SU-DHL-6 (cell line): Measurements from ENCODE around the gene LYPD6.

Source experiments
- H2AFZ ChIP-seq: fragments of 200-600 bp; sonication (generic); 2 replicates; pipeline ENCODE4 v1.6.1; 2014; ENCODE audit warnings: low read depth, mild to moderate bottlenecking, moderate library complexity, mixed read lengths, antibody characterized with exemption, low read length; ENCODE audit not compliant: severe bottlenecking
- H3F3A ChIP-seq: fragments of 200-600 bp; shearing (Covaris generic); 2 replicates; pipeline ENCODE4 v1.6.0; 2016; ENCODE audit warnings: antibody characterized with exemption, mild to moderate bottlenecking; ENCODE audit not compliant: insufficient read depth
- H3K27ac ChIP-seq: fragments of 200-600 bp; sonication (generic); 2 replicates; pipeline ENCODE4 v1.5.1; 2016; ENCODE audit warnings: low read depth, mild to moderate bottlenecking, low read length, moderate library complexity, mixed read lengths
- H3K27me3 ChIP-seq: fragments of 200-600 bp; sonication (generic), shearing (Covaris generic); 2 replicates; pipeline ENCODE4 v1.6.0; 2014; ENCODE audit warnings: mild to moderate bottlenecking, low read length
- H3K36me3 ChIP-seq: fragments of 200-600 bp; sonication (generic); 2 replicates; pipeline ENCODE4 v1.6.1; 2014; ENCODE audit warnings: mild to moderate bottlenecking, low read length, mixed read lengths
- H3K4me2 ChIP-seq: fragments of 300-600, 200-600 bp; shearing (Covaris generic), sonication (generic); 2 replicates; pipeline ENCODE4 v1.6.0; 2014; ENCODE audit warnings: low read length, low read depth, mild to moderate bottlenecking; ENCODE audit not compliant: poor library complexity, severe bottlenecking
- H3K4me3 ChIP-seq: fragments of 200-600 bp; sonication (generic); 2 replicates; pipeline ENCODE4 v1.5.1; 2014; ENCODE audit warnings: antibody characterized with exemption, low read length, mild to moderate bottlenecking, mixed read lengths; ENCODE audit not compliant: insufficient read depth, poor library complexity, severe bottlenecking
- H3K79me2 ChIP-seq: fragments of 200-600 bp; sonication (generic); 2 replicates; pipeline ENCODE4 v1.6.1; 2014; ENCODE audit warnings: mild to moderate bottlenecking, low read length, moderate library complexity; ENCODE audit not compliant: insufficient read depth
- H3K9ac ChIP-seq: fragments of 200-600 bp; sonication (generic); 2 replicates; pipeline ENCODE4 v1.7.0; 2014; ENCODE audit warnings: mild to moderate bottlenecking, low read length
- H3K9me2 ChIP-seq: fragments of 200-600 bp; sonication (generic); replicated peaks from 2 replicates; pipeline ENCODE4 v1.6.1; 2014; ENCODE audit warnings: low read length; ENCODE audit not compliant: insufficient read depth
- H3K9me3 ChIP-seq: fragments of 200-600 bp; sonication (generic); 2 replicates; pipeline ENCODE4 v1.6.1; 2014; ENCODE audit warnings: low read length, mixed read lengths; ENCODE audit not compliant: insufficient read depth
- H4K20me1 ChIP-seq: fragments of 200-600 bp; sonication (generic); 2 replicates; pipeline ENCODE4 v1.6.1; 2014; ENCODE audit warnings: low read depth, mild to moderate bottlenecking, antibody characterized with exemption, low read length, moderate library complexity, mixed read lengths
- CTCF ChIP-seq: fragments of 200-600 bp; sonication (generic); IDR thresholded peaks from one replicate; pipeline ENCODE4 v1.5.1; 2017; ENCODE audit warnings: antibody characterized with exemption, mild to moderate bottlenecking, low read length, moderate library complexity; ENCODE audit not compliant: insufficient read depth, poor library complexity, severe bottlenecking
- EZH2phosphoT487 ChIP-seq: fragments of 200-600 bp; sonication (generic), shearing (Covaris generic); conservative IDR thresholded peaks from 2 replicates; pipeline ENCODE4 v1.6.1; 2018; ENCODE audit warnings: mild to moderate bottlenecking, antibody characterized with exemption, low read length, moderate library complexity, mixed read lengths

LYPD6 gene

GRCh38 chr2:149443150-149443549 lies 112.8 kb downstream of the LYPD6 start:
- no peaks in the 10 kb centered on the region for H3F3A ChIP-seq
- H3K27me3 ChIP-seq = no peaks in the 10 kb centered on the region
- no peak overlapping the region for H3K4me3 ChIP-seq
- no peak overlapping the region for H3K9ac ChIP-seq
- H4K20me1 ChIP-seq = no peaks in the 10 kb centered on the region
- no peaks in the 10 kb centered on the region for H3K9me3 ChIP-seq
- TF ChIP-seq EZH2phosphoT487 = no peak
- TF ChIP-seq CTCF = no peak
- H2AFZ ChIP-seq = no peak overlapping the region
- no peaks in the 10 kb centered on the region for H3K36me3 ChIP-seq
- no peaks in the 10 kb centered on the region for H3K9me2 ChIP-seq
- H3K27ac ChIP-seq = no peak overlapping the region
- H3K79me2 ChIP-seq = no peaks in the 10 kb centered on the region
- H3K4me2 ChIP-seq = no peak overlapping the region

GRCh38 chr2:149446748-149447147 lies 116.4 kb downstream of the LYPD6 start:
- H4K20me1 ChIP-seq = no peaks in the 10 kb centered on the region
- H3K4me3 ChIP-seq = no peak overlapping the region
- no peaks in the 10 kb centered on the region for H3K9me3 ChIP-seq
- H3K9ac ChIP-seq = no peak overlapping the region
- no peak overlapping the region for H2AFZ ChIP-seq
- no peaks in the 10 kb centered on the region for H3K36me3 ChIP-seq
- no peaks in the 10 kb centered on the region for H3K9me2 ChIP-seq
- no peaks in the 10 kb centered on the region for H3K27me3 ChIP-seq
- TF ChIP-seq EZH2phosphoT487 (no peak), CTCF (no peak)
- no peak overlapping the region for H3K4me2 ChIP-seq
- H3K79me2 ChIP-seq = no peaks in the 10 kb centered on the region
- no peak overlapping the region for H3K27ac ChIP-seq
- H3F3A ChIP-seq = no peaks in the 10 kb centered on the region

- Histone ChIP-seq H3K9ac (no peak overlapping the region), H3K79me2 (no peaks in the 10 kb centered on the region), H3F3A (no peaks in the 10 kb centered on the region), H3K4me3 (no peak overlapping the region), H2AFZ (no peak overlapping the region), H3K27me3 (no peaks in the 10 kb centered on the region), H3K9me2 (no peaks in the 10 kb centered on the region), H3K4me2 (no peak overlapping the region), H3K27ac (no peak overlapping the region), H3K36me3 (no peaks in the 10 kb centered on the region), H4K20me1 (no peaks in the 10 kb centered on the region), H3K9me3 (no peaks in the 10 kb centered on the region)
- TF ChIP-seq CTCF (no peak), EZH2phosphoT487 (no peak)
Measured at GRCh38 chr2:149448315-149448714, 117.9 kb downstream of the LYPD6 start.

GRCh38 chr2:149449017-149449416 lies 118.6 kb downstream of the LYPD6 start:
- TF ChIP-seq CTCF (no peak), EZH2phosphoT487 (no peak)
- no peak overlapping the region for H3K27ac ChIP-seq
- H3K27me3 ChIP-seq = no peaks in the 10 kb centered on the region
- no peaks in the 10 kb centered on the region for H3K79me2 ChIP-seq
- H2AFZ ChIP-seq = no peak overlapping the region
- no peaks in the 10 kb centered on the region for H4K20me1 ChIP-seq
- no peaks in the 10 kb centered on the region for H3K36me3 ChIP-seq
- H3K9me2 ChIP-seq = no peaks in the 10 kb centered on the region
- H3K9me3 ChIP-seq = no peaks in the 10 kb centered on the region
- H3K4me2 ChIP-seq = no peak overlapping the region
- H3K9ac ChIP-seq = no peak overlapping the region
- no peaks in the 10 kb centered on the region for H3F3A ChIP-seq
- H3K4me3 ChIP-seq = no peak overlapping the region
